H1 (cell line): Measurements from ENCODE around the gene LITAF. TPM values are rescaled to one million over a fixed set of nuclear protein-coding genes. Genes with fewer than 3 reads are reported as not detected.

Source experiments
- CTCF ChIA-PET: fragments of 300-600 bp; sonication (Branson Sonifier 250); formaldehyde crosslinking; loops from one replicate; lab custom pipeline; 2021; ENCODE audit not compliant: partially characterized antibody; lab: Charles Lee
- POLR2A ChIA-PET: fragments of 300-600 bp; sonication (Branson Sonifier 250); formaldehyde crosslinking; loops from one replicate; lab custom pipeline; 2021; ENCODE audit warnings: inconsistent platforms; ENCODE audit not compliant: partially characterized antibody; lab: Charles Lee
- DNase-seq, 2 experiments: peaks; one replicate each; pipeline versions ENCODE4 v3.0.0 to v3.0.0-alpha.2; 2010 to 2022; ENCODE audit warnings: low spot score in 2 of 2, low read depth in 1 of 2, mixed read lengths in 1 of 2
- FAIRE-seq: peaks from 2 replicates; lab custom pipeline; 2011; peaks lifted over from hg19 to GRCh38; lab: Jason Lieb, UNC
- H2AFZ ChIP-seq: 2 replicates; pipeline ENCODE4 v1.8.1; 2012; ENCODE audit warnings: low read length, inconsistent platforms
- H2AK5ac ChIP-seq: 2 replicates; pipeline ENCODE4 v1.6.1; 2013; ENCODE audit warnings: low read depth, low read length
- H2BK120ac ChIP-seq: replicated peaks from 2 replicates; pipeline ENCODE3; 2013; ENCODE audit warnings: low read depth, low read length, inconsistent platforms
- H2BK12ac ChIP-seq: 2 replicates; pipeline ENCODE4 v1.6.1; 2013; ENCODE audit warnings: low read depth, low read length
- H2BK15ac ChIP-seq: 2 replicates; pipeline ENCODE4 v1.6.1; 2013; ENCODE audit warnings: low read length
- H2BK20ac ChIP-seq: 2 replicates; pipeline ENCODE4 v1.6.1; 2013; ENCODE audit warnings: low read length
- H2BK5ac ChIP-seq: 2 replicates; pipeline ENCODE4 v1.6.1; 2013; ENCODE audit warnings: low read depth, low read length
- H3K14ac ChIP-seq: 2 replicates; pipeline ENCODE4 v1.6.1; 2013; ENCODE audit warnings: inconsistent platforms; ENCODE audit not compliant: insufficient read length
- H3K18ac ChIP-seq: 2 replicates; pipeline ENCODE4 v1.6.1; 2013; ENCODE audit warnings: low read length; ENCODE audit errors: extremely low read depth
- H3K23ac ChIP-seq: 2 replicates; pipeline ENCODE4 v1.6.1; 2013; ENCODE audit warnings: inconsistent platforms; ENCODE audit not compliant: insufficient read length
- H3K23me2 ChIP-seq: 2 replicates; pipeline ENCODE4 v1.6.1; 2013; ENCODE audit warnings: low read depth, low read length
- H3K27ac ChIP-seq: 2 replicates; pipeline ENCODE4 v1.6.1; 2011; ENCODE audit warnings: low read depth, low read length, inconsistent platforms
- H3K27me3 ChIP-seq, 4 experiments: replicated peaks in 1 of 4; 1 replicate in 1 of 4; 2 replicates in 3 of 4; pipeline versions ENCODE4 v1.6.1 to v1.8.1; 2011 to 2013; ENCODE audit warnings: low read length in 3 of 4, mild to moderate bottlenecking in 3 of 4, inconsistent platforms in 2 of 4, mixed read lengths in 2 of 4, moderate library complexity in 1 of 4; ENCODE audit not compliant: control insufficient read depth in 3 of 4, insufficient read depth in 3 of 4; ENCODE audit errors: extremely low read depth in 1 of 4
- H3K36me3 ChIP-seq, 4 experiments: 2 replicates each; pipeline versions ENCODE4 v1.6.1 to v1.8.1; 2011 to 2013; ENCODE audit warnings: mild to moderate bottlenecking in 4 of 4, low read length in 3 of 4, moderate library complexity in 2 of 4, control low read depth in 1 of 4, inconsistent platforms in 1 of 4; ENCODE audit not compliant: insufficient read depth in 4 of 4, control insufficient read depth in 2 of 4
- H3K4ac ChIP-seq: replicated peaks from 2 replicates; pipeline ENCODE3; 2013; ENCODE audit warnings: low read length, low read depth, mixed read lengths, inconsistent platforms; ENCODE audit not compliant: insufficient read length
- H3K4me1 ChIP-seq, 4 experiments: replicated peaks in 1 of 4; 1 replicate in 1 of 4; 2 replicates in 3 of 4; pipeline versions ENCODE4 v1.6.1 to v1.8.1; 2011 to 2013; ENCODE audit warnings: low read length in 3 of 4, inconsistent platforms in 2 of 4, mixed read lengths in 1 of 4; ENCODE audit not compliant: insufficient read depth in 4 of 4, control insufficient read depth in 3 of 4
- H3K4me2 ChIP-seq, 2 experiments: 2 replicates each; pipeline versions ENCODE4 v1.6.1 to v1.8.1; 2011 to 2013; ENCODE audit warnings: low read depth in 2 of 2, low read length in 2 of 2, control low read depth in 1 of 2, inconsistent platforms in 1 of 2, mild to moderate bottlenecking in 1 of 2; ENCODE audit not compliant: insufficient read depth in 1 of 2
- H3K4me3 ChIP-seq, 4 experiments: fragments of 200-600, 300-600 bp in 1 of 4; sonication (generic), shearing (Covaris generic), sonication (Bioruptor Twin) in 1 of 4; 2 replicates each; pipeline versions ENCODE4 v1.5.1 to v1.8.1; 2011 to 2016; ENCODE audit warnings: low read length in 4 of 4, low read depth in 3 of 4, control low read depth in 2 of 4, inconsistent platforms in 2 of 4, mild to moderate bottlenecking in 2 of 4, mixed read lengths in 1 of 4, moderate library complexity in 1 of 4; ENCODE audit not compliant: insufficient read depth in 2 of 4; ENCODE audit errors: extremely low read depth in 1 of 4
- H3K56ac ChIP-seq: replicated peaks from 2 replicates; pipeline ENCODE3; 2013; ENCODE audit warnings: low read depth, mild to moderate bottlenecking, mixed read lengths, low read length, inconsistent platforms; ENCODE audit not compliant: insufficient read length
- H3K79me1 ChIP-seq: 2 replicates; pipeline ENCODE4 v1.6.1; 2013; ENCODE audit warnings: low read depth, low read length, control low read depth
- H3K79me2 ChIP-seq, 2 experiments: 2 replicates each; pipeline versions ENCODE4 v1.6.1 to v1.8.1; 2012 to 2013; ENCODE audit warnings: low read length in 2 of 2, mild to moderate bottlenecking in 2 of 2, inconsistent platforms in 1 of 2; ENCODE audit not compliant: insufficient read depth in 2 of 2, control insufficient read depth in 1 of 2
- H3K9ac ChIP-seq, 4 experiments: replicated peaks in 1 of 4; 1 replicate in 1 of 4; 2 replicates in 3 of 4; pipeline versions ENCODE4 v1.6.1 to v1.8.1; 2011 to 2013; ENCODE audit warnings: low read depth in 3 of 4, low read length in 3 of 4, control low read depth in 2 of 4, mild to moderate bottlenecking in 2 of 4, moderate library complexity in 2 of 4, inconsistent platforms in 1 of 4; ENCODE audit errors: extremely low read depth in 1 of 4
- H3K9me3 ChIP-seq, 2 experiments: 2 replicates each; pipeline versions ENCODE4 v1.6.1 to v1.8.1; 2012 to 2013; ENCODE audit warnings: mild to moderate bottlenecking in 2 of 2, moderate library complexity in 2 of 2, control low read depth in 1 of 2, inconsistent platforms in 1 of 2, low read depth in 1 of 2, low read length in 1 of 2, mixed read lengths in 1 of 2; ENCODE audit not compliant: insufficient read depth in 2 of 2
- H4K20me1 ChIP-seq, 2 experiments: replicated peaks in 1 of 2; 2 replicates each; pipeline versions ENCODE3 to v1.8.1; 2011 to 2013; ENCODE audit warnings: inconsistent platforms in 2 of 2, low read length in 2 of 2, mild to moderate bottlenecking in 1 of 2; ENCODE audit not compliant: insufficient read depth in 2 of 2, control insufficient read depth in 1 of 2
- H4K5ac ChIP-seq: 2 replicates; pipeline ENCODE4 v1.6.1; 2013; ENCODE audit warnings: low read length, low read depth, mixed read lengths, inconsistent platforms; ENCODE audit not compliant: insufficient read length
- H4K8ac ChIP-seq: 2 replicates; pipeline ENCODE4 v1.8.0; 2013; ENCODE audit warnings: mild to moderate bottlenecking, moderate library complexity, low read length, inconsistent platforms; ENCODE audit not compliant: insufficient read depth; ENCODE audit errors: extremely low read depth
- H4K91ac ChIP-seq: replicated peaks from 2 replicates; pipeline ENCODE3; 2013; ENCODE audit warnings: low read length, mixed read lengths, inconsistent platforms; ENCODE audit not compliant: insufficient read length
- CEBPB ChIP-seq: IDR thresholded peaks from 2 replicates; pipeline ENCODE4 v1.6.1; 2012; ENCODE audit warnings: low read depth, low read length
- CTCF ChIP-seq, 3 experiments: IDR thresholded peaks; 1 replicate in 2 of 3; 2 replicates in 1 of 3; pipeline versions ENCODE4 v1.5.1 to v1.6.1; 2011; ENCODE audit warnings: low read length in 3 of 3, mild to moderate bottlenecking in 3 of 3, inconsistent platforms in 2 of 3, low read depth in 1 of 3, moderate library complexity in 1 of 3; ENCODE audit not compliant: insufficient read depth in 1 of 3; ENCODE audit errors: control extremely low read depth in 1 of 3
- EGR1 ChIP-seq: IDR thresholded peaks from 2 replicates; pipeline ENCODE4 v1.6.1; 2011; ENCODE audit warnings: low read depth, low read length, borderline replicate concordance
- SAP30 ChIP-seq: fragments of 300-600 bp; sonication (generic); IDR thresholded peaks from 2 replicates; pipeline ENCODE4 v1.7.1; 2012; ENCODE audit warnings: low read length, moderate library complexity, mild to moderate bottlenecking, inconsistent platforms; ENCODE audit not compliant: insufficient read depth, insufficient replicate concordance
- SP2 ChIP-seq: IDR thresholded peaks from 2 replicates; pipeline ENCODE4 v1.6.1; 2012; ENCODE audit warnings: mild to moderate bottlenecking, low read length, inconsistent platforms
- TAF1 ChIP-seq: IDR thresholded peaks from 2 replicates; pipeline ENCODE4 v1.6.1; 2011; ENCODE audit warnings: mild to moderate bottlenecking, low read depth, low read length
- WGBS, 2 experiments: shearing (Covaris generic) in 1 of 2; methylation state at CpG; one replicate each; pipeline versions ENCODE4 v1.1.6 to v1.1.7; 2013 to 2015; ENCODE audit warnings: low lambda C conversion rate in 2 of 2, mixed read lengths in 2 of 2, inconsistent platforms in 1 of 2, low coverage in 1 of 2, missing lambda C conversion rate in 1 of 2; ENCODE audit not compliant: insufficient replicate concordance in 2 of 2, insufficient coverage in 1 of 2, insufficient read length in 1 of 2; ENCODE audit errors: extremely low coverage in 1 of 2, missing lambda C conversion rate in 1 of 2; 5-methylcytosine and 5-hydroxymethylcytosine counted together
- polyA plus RNA-seq, 7 experiments: library from polyadenylated mRNA; depleted of rRNA in 3 of 7; stranded (reverse) in 5 of 7; unstranded in 2 of 7; fragments of >200 nt in 5 of 7; fragments of 200-250 nt in 2 of 7; gene quantifications; 1 replicate in 5 of 7; 2 replicates in 1 of 7; 4 replicates in 1 of 7; pipeline versions ENCODE4 v1.2.1 to v1.2.3, GENCODE V29; 2011 to 2013; ENCODE audit warnings: missing spikeins in 2 of 7, mixed read lengths in 2 of 7
- total RNA-seq: library from RNA; stranded (reverse); fragmentation: NEBNext Ultra II Directional; extraction: Animal tissue kit (Norgen Biotek cat#: 25700); gene quantifications from 2 replicates; pipeline ENCODE4 v1.2.1, GENCODE V29; 2021

Gene LITAF
- total and polyA plus RNA-seq, 2 of the 8 experiments (the other 6 are each of a cell fraction or from before 2014, with no cell fraction given): 165 to 205 TPM

- Histone ChIP-seq H3K18ac (no peak overlapping the region), H3K9me3 (no peaks in the 10 kb centered on the region), H4K5ac (no peak overlapping the region), H4K8ac (no peak overlapping the region), H4K20me1 (no peaks in the 10 kb centered on the region), H3K4me2 (no peak overlapping the region), H2BK20ac (no peak overlapping the region), H3K4ac (no peak overlapping the region), H3K23me2 (no peaks in the 10 kb centered on the region), H3K56ac (no peak overlapping the region), H3K23ac (no peak overlapping the region), H3K79me1 (no peaks in the 10 kb centered on the region), H3K79me2 (no peaks in the 10 kb centered on the region), H3K4me1 (peaks cover 3 to 6% (median 5%) of the 10 kb centered on the region in 4 experiments; a peak in 5 of 7 replicates), H3K14ac (no peak overlapping the region), H2AFZ (no peak overlapping the region), H2BK5ac (no peak overlapping the region), H2BK12ac (no peak overlapping the region), H3K27me3 (no peaks in the 10 kb centered on the region), H2BK120ac (no peak overlapping the region), H2BK15ac (no peak overlapping the region), H2AK5ac (no peak overlapping the region), H3K36me3 (peaks cover 0 to 3% (median 0%) of the 10 kb centered on the region in 4 experiments; a peak in 1 of 8 replicates), H3K27ac (no peak overlapping the region), H3K9ac (no peak overlapping the region), H3K4me3 (no peak overlapping the region), H4K91ac (no peak overlapping the region)
- FAIRE-seq (no peak), DNase-seq (no peak)
- TF ChIP-seq CEBPB: no peak
- TF ChIP-seq CTCF (IDR thresholded peaks at IDR 0.05; ENCODE audit: control extremely low read depth in 1 of 3, insufficient read depth in 1 of 3, low read depth in 1 of 3, low read length in 3 of 3): no peak
- TF ChIP-seq TAF1: no peak
- no peak for TF ChIP-seq SAP30
- TF ChIP-seq SP2: no peak
- TF ChIP-seq EGR1: no peak
- POLR2A ChIA-PET: no interaction called here
- CTCF ChIA-PET: interaction anchor here (1.0 kb wide), 1 partner anchor 41 kb away, joined by 3 read pairs; no protein-coding TSS in a partner anchor
- 90% methylated on average over 9 of the region's 9 CpGs; no CpG with 5 or more reads in 1 of the 2 experiments for WGBS, 2 experiments
Observed at GRCh38 chr16:11542069-11542744, 44.5 kb downstream of the LITAF start.
